Muscle of arm (tissue), 12 donors: ENCODE data around the gene SELL. TPM values are rescaled to one million over a fixed set of nuclear protein-coding genes. Genes with fewer than 3 reads are reported as not detected.
"Not testable (repeated sequence)": the region's sequence is repeated elsewhere in the genome, so short reads cannot be mapped to it uniquely, and the experiment has no call there.

Experiments used
- DNase-seq: peaks from one replicate; pipeline ENCODE4 v3.0.0-alpha.2; 2013
- polyA plus RNA-seq, 12 donors: library from polyadenylated mRNA; unstranded; fragments of 120-200 nt; gene quantifications; one replicate each; pipeline ENCODE4 v1.2.1, GENCODE V29; 2013; ENCODE audit not compliant: insufficient read length in 12 of 12

The SELL gene
- polyA plus RNA-seq, 12 donors, result 1.2 to 13.6 (median 2.3) TPM; not detected in 2

DNA sequence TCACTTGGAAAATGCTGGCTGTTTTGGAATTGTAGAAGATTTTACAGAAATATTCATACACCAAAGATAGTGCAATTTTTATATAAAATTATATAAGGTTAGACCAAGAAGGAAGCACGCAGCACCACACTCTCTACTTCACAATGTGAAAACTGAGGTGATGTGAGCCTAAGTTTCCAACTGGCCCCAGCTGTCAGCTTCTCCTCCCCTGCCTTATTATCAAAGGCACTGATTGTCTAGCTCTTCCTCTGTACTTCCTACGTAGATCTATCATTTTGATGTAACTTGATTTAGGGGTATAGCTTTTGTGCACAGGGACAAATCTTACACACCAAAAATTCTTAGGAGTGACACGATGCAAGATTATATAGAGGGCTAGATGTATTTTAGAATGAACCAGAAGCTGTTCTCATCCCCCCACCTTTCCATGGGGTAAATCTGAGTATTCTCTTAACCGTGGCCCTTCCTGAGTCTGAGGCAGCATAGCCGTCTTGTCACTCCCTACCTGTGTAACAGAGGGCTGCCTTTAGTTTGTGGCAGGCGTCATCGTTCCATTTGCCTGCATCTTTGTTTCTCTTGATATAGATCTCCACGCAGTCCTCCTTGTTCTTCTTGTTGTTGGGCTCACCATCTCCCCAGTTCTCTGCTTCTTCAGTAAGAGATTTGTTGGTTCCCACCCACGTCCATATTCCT, 3.4 kb downstream of the SELL start:
- DNase-seq, result no peak

DNA sequence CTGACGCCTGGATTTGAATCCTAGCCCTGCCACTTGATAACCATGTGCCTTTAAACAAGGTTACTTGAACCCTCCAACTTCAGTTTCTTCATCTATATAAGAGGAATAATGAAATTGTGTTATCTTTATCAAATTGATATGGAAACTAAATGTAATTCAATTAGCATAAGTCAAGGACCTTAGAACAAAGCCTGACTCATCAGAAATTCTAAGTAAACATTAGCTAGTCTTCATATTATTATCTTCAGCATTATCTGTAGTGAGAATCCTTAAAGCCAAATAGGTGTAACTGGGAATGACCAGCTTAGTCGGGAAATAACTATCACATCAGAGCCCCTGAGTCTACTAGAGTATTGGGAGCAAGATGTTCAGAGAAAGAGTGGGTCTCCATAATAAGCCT, 6.6 kb downstream of the SELL start:
- no peak for DNase-seq

DNA sequence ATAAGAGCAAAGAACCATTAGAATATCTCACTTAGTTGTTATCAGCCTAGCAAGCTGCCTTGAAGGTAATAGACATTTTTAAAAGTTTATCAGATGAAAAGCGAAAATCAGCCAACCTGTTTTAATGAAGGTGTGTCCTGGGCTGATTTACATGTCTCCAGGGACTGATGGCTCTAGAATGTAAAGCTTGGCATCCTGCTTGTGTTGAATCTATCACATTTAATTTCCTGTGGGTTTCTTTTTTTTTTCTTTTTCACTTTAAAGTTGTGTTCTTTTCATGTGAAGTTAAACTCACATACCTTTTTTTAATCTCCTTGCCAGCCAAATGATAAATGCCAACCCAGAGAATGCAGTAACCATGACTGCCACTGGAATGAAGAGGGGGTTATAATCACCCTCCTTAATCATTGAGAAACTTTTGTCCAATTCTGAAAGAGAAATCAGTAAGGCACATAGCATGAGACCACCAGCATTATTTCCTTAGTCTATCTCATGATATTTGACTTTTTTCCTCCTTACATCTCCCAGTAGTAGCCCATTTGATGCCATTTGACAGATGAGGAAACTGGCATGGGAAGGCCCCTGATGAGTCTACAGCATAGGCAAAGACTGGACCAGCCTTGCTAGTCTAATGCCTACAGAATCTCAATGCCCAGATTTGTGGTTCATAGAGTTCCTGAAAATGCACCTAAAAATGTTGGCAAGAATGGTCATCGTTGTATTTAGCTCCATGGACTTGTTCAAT, 10.0 kb downstream of the SELL start:
- no peak for DNase-seq

DNA sequence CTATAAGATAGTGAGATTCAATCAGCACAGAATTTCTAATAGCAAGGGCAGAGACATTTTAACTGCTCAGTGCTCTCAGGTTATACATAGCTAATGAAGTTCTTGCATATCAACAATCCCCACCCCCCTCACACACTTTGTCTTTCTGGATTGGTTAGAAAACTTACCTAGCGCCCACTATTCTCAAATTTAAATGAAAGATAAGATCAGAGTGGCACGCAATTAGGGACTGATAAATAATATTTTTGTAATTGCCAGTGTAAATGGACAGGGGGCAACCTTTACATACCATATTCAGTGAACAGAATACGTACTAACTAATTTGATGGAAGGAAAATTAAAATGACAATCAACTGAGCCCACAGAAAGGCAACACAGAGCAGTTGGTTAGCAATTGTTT, 11.7 kb downstream of the SELL start:
- DNase-seq, result no peak

DNA sequence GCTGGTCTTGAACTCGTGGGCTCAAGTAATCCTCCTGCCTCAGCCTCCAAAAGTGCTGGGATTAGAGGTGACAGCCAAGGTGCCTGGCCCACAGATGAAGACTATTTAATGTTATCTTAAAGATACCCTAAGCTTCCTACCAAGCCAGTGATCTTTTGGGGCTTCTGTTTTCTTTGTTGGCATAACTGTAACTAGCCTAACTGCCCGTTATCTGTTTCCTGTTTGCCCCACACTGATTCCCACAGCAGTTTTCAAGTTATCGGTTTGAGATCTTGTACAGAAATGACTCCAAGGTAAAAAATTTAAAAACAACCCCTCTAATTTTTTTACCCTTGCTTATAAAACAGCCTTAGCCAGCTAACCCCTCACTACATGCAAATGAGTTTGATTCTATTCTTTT, 12.4 kb downstream of the SELL start:
- no peak for DNase-seq

DNA sequence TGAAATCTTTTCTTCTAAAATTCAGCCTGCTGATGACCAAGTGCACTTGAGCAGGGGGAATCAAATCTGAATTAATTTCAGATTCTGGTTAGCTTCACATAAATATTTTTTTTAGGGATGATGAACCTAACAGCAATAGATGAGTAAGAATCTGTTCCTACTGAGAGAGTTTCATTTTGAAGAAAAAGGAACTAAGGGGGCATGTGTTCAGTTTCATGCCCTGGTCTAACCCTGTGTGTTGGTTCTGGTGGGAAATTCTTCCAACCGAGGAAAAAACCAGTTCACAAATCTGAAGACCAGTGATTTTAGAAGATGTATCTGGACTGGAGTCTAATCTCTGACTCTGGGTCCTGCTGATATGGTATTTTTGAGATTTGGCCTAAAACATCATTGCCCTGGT, 13.7 kb downstream of the SELL start:
- DNase-seq, result no peak

DNA sequence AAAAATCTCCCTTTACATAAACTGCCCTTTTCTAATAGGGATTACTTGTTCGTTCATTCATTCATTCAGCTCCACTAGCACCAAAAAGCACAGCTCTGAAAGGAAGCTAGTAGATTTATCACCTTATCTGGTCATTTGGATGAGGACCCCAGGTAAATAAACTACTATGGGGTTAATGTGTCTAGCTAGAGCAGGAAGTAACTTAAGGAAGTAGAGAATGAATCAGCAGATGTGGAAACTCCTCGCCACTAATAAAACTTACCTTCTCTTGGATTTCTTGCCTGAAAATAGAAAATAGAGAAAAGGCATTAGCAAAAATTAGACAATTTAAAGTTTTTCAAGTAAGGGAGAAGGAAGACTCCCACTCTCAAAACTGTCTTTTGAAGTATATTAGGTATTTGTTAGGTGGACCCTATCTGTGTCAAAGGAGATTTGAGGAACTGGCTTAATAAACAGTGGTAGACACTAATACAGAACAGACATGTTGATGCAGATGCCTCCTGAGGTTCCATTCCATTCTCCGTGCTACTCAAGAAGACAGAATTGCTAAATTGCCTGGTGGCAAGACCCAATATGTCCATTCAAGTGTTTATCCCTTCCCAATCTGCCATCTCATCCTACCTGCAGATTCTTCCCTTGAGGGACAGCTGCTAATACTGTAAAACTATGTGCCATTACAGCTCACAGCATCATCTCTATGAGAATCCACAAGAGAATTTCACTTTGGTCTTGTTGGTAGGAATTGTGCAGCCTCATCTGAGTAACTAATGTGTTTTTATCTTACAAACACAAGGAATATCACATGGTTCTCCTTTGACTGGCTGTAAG, 14.9 kb downstream of the SELL start:
- no peak for DNase-seq

DNA sequence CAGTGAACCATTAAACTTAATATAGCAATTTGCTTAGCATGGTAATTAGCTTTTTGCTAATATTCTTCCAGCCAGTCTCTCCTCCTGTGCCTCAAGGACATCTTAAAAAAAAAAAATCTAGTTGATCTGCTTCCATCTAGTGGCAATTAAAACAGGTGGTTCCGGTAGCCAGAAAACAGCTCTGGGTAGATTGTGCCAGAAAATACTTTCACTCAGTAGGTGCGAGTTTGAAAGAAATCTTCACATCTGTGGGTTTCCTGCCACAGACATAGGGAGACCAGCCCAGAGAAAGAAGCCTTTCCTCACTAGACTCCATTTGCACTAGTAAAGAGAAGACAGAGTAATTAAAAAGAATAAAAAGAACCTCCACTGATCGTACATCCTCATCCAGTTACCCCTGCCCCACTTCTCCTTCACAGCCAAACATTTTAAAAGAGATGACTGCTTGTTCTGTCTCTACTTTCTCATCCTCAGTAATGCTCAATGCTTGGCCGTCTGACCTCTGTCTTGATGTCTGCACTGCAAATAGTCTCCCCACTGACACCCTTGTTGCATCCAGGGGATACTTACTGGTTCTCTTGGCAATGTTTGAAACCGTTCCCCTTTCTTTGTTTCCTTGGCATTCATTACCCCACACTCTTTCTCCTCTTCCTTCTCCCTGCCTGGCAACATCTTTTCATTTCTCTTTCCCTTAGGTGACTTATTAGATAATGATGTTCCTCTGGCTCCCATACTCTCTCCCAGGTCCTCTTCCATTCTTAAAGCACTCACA, 16.9 kb downstream of the SELL start:
- DNase-seq, result no peak

DNA sequence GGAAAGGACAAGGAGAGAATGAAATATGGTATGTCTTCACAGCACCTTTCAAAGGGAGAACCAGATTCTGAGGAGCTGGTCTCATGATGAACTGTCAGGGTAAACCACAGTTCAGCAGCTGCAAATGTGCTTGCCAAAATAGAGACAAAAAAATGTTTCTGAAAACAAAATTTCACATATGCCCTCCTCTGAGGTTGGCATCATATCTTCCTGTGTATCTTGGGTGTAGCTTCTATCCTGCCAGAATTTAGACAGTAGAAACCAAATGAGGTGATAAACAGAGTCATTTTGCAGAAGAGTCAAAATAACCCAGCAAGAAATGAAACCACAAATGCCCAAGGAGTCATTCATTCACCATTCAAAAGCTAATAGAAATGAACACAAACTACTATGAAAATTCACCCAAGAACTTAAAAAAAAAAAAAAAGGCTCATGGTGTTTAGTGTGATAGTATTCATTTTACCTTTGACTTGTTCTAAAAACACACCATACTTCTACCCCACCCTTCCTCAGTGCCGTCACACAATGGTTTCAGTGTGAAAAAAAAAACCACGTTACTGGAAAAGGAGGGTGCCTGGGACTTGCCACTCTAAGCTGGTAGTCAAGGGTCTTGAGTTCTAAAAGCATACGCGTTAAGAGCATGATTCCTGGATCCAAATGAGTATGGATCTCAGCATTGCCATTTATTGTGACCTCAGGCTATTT, 18.5 kb downstream of the SELL start:
- no peak for DNase-seq

DNA sequence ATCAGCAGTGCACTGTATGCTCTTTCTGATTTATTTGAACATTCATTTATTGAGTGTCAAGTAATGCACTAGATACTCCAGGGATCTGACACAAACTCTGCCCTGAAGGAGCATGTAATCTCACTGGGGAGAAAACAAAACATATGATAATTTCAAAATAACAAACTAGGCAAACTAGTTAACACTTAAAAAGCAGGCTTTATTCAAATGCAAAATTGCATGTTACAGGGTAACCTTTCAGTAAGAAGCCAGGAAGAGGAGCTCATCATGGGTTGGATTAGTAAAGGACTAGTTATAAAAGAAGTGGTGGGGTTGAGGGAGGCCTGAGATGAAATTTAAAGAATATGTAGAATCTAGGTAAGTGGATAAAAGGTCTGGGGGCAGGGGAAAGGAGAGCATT, 20.9 kb downstream of the SELL start:
- DNase-seq, result no peak

DNA sequence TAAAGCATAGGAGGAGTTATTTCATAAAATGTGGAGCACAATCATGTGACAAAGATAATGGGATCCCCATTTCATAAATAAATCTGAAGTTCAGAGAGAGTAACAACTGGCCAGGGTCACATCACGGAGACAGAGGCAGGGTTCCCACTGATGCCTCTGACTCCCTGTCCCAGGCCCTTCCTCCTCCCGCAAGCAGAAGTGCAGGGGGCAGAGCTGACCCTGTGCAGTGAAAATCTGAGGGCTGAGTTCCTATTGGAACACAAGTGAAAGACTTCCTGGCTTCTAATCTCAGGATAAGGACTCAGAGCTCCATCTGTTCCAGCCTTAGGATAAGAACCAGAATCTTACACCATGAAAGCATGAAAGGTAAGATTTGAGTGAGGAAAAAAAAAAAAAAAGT, 22.0 kb downstream of the SELL start:
- no peak for DNase-seq

DNA sequence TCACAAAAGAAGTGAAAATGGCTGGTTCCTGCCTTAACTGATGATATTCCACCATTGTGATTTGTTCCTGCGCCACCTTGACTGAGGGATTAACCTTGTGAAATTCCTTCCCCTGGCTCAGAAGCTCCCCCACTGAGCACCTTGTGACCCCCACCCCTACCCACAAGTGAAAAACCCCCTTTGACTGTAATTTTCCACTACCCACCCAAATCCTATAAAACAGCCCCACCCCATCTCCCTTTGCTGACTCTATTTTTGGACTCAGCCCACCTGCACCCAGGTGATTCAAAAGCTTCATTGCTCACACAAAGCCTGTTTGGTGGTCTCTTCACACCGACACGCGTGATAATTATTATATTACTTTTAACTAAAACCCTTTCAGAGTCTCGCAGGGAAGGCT, 23.0 kb downstream of the SELL start:
- not testable (repeated sequence) for DNase-seq

DNA sequence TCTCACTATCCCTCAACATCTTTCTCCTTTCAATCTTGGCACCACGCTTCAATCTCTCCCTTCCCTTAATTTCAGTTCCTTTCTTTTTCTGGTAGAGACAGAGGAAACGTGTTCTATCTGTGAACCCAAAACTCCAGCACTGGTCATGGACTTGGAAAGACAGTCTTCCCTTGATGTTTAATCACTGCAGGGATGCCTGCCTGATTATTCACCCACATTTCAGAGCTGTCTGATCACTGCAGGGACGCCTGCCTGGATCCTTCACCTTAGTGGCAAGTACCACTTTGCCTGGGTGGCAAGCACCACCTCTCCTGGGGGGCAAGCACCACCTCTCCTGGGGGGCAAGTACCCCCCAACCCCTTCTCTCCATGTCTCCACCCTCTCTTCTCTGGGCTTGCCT, 27.8 kb downstream of the SELL start:
- DNase-seq, result no peak

DNA sequence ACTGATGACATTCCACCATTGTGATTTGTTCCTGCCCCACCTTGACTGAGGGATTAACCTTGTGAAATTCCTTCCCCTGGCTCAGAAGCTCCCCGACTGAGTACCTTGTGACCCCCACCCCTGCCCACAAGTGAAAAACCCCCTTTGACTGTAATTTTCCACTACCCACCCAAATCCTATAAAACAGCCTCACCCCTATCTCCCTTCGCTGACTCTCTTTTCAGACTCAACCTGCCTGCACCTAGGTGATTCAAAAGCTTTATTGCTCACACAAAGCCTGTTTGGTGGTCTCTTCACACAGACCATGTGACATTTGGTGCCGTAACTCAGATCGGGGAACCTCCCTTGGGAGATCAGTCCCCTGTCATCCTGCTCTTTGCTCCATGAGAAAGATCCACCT, 28.3 kb downstream of the SELL start:
- DNase-seq, result not testable (repeated sequence)

DNA sequence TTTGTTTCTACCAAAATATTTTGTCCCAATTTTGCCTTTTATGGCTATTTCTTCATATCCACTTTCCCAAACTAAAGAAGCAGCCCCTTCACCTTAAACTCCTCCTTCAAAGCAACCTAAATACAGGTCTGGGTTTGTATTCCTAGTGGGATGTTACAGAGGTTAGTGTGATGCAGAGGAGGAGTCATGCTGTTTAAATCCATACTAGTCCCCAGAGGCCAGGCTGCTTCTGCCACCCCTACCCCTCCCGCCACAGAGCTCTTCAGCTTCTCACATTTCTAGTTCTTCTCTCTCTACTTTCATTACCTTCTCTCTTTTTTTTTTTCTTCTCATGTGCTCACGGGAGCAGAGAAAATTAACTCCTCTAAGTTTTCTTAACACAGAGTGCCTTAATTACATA, 29.3 kb downstream of the SELL start:
- DNase-seq, result no peak

DNA sequence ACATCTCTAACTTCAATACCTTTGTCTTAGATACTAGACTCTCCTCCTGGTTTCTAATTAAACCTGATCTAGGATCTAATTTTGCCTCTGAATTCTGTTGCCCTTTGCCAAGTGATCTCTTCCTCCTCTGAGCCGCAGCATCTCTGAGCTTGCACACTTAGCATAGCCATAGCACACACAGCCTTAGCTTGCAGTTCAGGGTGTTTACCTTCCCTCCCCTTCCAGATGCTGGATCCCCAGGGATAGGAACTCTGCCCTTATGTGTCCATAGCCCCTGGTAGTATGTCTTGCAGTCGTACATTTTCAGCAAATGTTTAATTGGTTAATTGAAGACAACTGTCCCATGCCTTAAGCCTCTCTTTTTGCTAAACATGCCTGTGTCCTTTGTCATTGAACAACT, 30.3 kb downstream of the SELL start:
- no peak for DNase-seq

DNA sequence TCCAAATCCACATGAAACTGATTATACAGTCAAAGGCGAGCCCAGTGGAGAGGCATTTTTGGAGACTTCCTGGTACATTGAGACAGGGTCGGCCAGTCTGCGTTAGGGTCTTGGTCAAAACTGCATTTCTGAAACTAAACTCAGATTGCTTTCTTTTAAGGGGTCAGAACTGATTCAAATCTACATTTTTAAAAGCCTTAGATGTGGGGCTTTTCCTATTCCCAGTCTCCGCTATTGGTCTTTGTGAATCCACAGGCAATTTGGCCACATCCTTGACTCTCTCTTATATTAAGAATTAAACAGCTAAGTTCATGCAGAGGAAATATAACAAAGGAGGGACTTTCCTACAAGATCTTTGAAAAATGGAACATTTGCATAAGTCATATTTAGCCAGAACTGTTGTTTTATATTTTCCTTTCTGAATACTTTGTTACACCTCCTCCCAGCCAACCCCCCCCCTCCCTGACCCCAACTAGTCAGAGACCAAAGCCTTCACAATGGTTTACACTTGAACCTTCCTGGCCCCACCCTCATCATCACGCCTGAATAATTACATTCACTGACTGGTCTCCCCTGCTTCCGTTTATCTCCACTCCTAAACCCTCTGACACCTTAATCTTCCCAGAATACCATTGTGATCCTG, 30.9 kb downstream of the SELL start:
- no peak for DNase-seq

DNA sequence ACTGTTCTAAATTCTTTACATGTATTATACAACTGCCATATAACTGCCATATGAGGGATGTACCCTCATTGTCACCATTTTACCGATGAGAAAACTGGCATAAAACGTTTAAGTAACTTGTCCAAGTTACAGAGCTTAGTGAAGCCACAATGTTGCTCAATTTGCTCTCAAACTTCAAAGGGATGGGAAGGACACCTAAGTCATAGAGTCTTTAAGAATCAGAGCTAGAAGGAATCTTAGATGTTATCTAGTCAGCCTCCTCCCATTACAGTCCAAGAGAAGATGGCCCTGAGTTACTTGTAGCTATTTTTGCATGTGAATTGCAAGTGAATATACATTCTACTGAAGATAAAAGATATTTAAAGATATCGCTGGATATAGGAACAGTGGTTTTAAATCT, 31.7 kb downstream of the SELL start:
- DNase-seq, result no peak

DNA sequence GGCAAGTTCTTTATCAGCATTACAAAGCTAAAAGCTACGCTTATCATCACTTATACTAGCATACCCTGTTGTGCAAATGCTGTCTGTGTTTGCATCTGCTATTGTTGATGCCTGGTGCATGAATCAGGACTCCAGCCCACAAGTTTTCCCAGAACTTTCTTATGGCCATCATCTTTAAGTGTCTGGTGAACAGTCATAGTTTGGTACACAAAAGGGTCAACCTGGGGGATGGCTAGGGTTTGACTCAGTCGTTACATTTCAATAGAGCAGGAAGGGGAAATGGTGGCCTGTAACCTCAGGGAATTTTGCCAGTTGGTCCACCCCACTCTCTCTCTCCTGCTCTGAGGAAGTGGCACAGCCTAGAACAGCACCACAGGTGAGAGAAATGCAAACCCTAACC, 35.4 kb downstream of the SELL start:
- no peak for DNase-seq

DNA sequence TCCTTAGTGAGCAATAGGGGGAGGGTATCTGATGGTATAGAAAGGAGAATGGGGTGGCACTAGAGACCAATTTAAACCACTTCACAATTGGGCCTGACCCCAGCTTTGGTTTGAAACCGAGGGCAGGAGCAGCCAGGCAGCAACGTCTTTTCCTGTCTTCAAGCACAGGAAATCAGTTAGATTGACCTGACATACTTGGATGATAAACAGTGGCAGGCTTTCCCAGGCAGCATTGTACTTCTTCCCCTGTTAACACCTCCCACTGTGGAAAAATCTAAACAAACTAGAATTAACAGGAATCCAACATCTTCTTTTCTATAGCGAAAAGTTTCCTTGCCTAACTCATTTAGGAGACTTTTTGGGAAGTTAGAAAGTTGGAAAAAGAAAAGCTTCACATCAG, 40.6 kb downstream of the SELL start:
- no peak for DNase-seq

DNA sequence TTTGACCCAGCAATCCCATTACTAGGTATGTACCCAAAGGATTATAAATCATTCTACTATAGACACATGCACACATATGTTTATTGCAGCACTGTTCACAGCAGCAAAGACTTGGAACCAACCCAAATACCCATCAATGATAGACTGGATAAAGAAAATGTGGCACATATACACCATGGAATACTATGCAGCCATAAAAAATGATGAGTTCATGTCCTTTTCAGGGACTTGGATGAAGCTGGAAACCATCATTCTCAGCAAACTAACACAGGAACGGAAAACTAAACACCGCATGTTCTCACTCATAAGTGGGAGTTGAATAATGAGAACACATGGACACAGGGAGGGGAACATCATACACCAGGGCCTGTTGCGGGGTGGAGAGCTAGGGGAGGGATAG, 41.2 kb downstream of the SELL start:
- not testable (repeated sequence) for DNase-seq
